Left ventricle myocardium inferior (tissue), 1 donor: ENCODE results near the gene SOX15. TPM values are rescaled to one million over a fixed set of nuclear protein-coding genes. Genes with fewer than 3 reads are reported as not detected.

Experiments used
- DNase-seq: peaks from one replicate; pipeline ENCODE4 v3.0.0-alpha.2; 2020
- H3K27ac ChIP-seq: fragments of 200-600 bp; replicated peaks from 2 replicates; pipeline ENCODE4 v1.8.0; 2021
- H3K27me3 ChIP-seq: fragments of 200-600 bp; 2 replicates; pipeline ENCODE4 v1.8.0; 2021; ENCODE audit warnings: low read depth
- H3K36me3 ChIP-seq: fragments of 200-600 bp; 2 replicates; pipeline ENCODE4 v1.8.0; 2021
- H3K4me1 ChIP-seq: fragments of 200-600 bp; 2 replicates; pipeline ENCODE4 v1.8.0; 2021
- H3K4me3 ChIP-seq: fragments of 200-600 bp; 2 replicates; pipeline ENCODE4 v1.8.0; 2021; ENCODE audit warnings: mild to moderate bottlenecking, moderate library complexity
- H3K9me3 ChIP-seq: fragments of 200-600 bp; replicated peaks from 2 replicates; pipeline ENCODE4 v1.8.0; 2021
- CTCF ChIP-seq: fragments of 200-600 bp; IDR thresholded peaks from 2 replicates; pipeline ENCODE4 v1.8.0; 2021; ENCODE audit warnings: antibody characterized with exemption, mild to moderate bottlenecking, borderline replicate concordance
- intact Hi-C: fragments of 100-400 bp; cut with micrococcal nuclease; formaldehyde crosslinking; loops from one replicate; pipeline ENCODE4 v1.11.0; 2022
- total RNA-seq: library from RNA; stranded (reverse); fragmentation: NEBNext Ultra II Directional; extraction: Animal tissue kit (Norgen Biotek cat#: 25700); gene quantifications from one replicate; pipeline ENCODE4 v1.2.1, GENCODE V29; 2021
- donor health status: DM: no; HTN: yes; CAD: no; lungs with severe emphysema.

Gene SOX15
- total RNA-seq, 1 donor from 2014 or later, result 1.9 TPM

- peaks cover 54% of the 10 kb centered on the region for H3K36me3 ChIP-seq
- H3K27ac ChIP-seq, result no peak overlapping the region
- no peaks in the 10 kb centered on the region for H3K27me3 ChIP-seq
- no peaks in the 10 kb centered on the region for H3K9me3 ChIP-seq
- no peak for TF ChIP-seq CTCF
- intact Hi-C loops, result no loop called here
- H3K4me3 ChIP-seq, result no peak overlapping the region
- H3K4me1 ChIP-seq, result peaks cover 90% of the 10 kb centered on the region
- DNase-seq, result no peak
Observed at GRCh38 chr17:7577327-7578199, 12.3 kb downstream of the SOX15 start.

GRCh38 chr17:7576432-7576937 is 13.4 kb downstream of the SOX15 start:
- no peak for TF ChIP-seq CTCF
- no peak for DNase-seq
- no peaks in the 10 kb centered on the region for H3K27me3 ChIP-seq
- H3K9me3 ChIP-seq, result no peaks in the 10 kb centered on the region
- peaks cover 54% of the 10 kb centered on the region for H3K36me3 ChIP-seq
- H3K4me3 ChIP-seq, result no peak overlapping the region
- H3K4me1 ChIP-seq, result peaks cover 88% of the 10 kb centered on the region
- H3K27ac ChIP-seq, result no peak overlapping the region
- intact Hi-C loops, result no loop called here

- H3K9me3 ChIP-seq, result no peaks in the 10 kb centered on the region
- H3K36me3 ChIP-seq, result peaks cover 59% of the 10 kb centered on the region
- DNase-seq, result no peak
- no peak overlapping the region for H3K4me3 ChIP-seq
- peaks cover 85% of the 10 kb centered on the region for H3K4me1 ChIP-seq
- H3K27me3 ChIP-seq, result no peaks in the 10 kb centered on the region
- intact Hi-C loops, result no loop called here
- no peak for TF ChIP-seq CTCF
- no peak overlapping the region for H3K27ac ChIP-seq
Observed at GRCh38 chr17:7575959-7576358, 13.9 kb downstream of the SOX15 start.

- H3K36me3 ChIP-seq, result peaks cover 64% of the 10 kb centered on the region
- H3K4me1 ChIP-seq, result peaks cover 80% of the 10 kb centered on the region
- TF ChIP-seq CTCF, result no peak
- intact Hi-C loops, result no loop called here
- H3K9me3 ChIP-seq, result no peaks in the 10 kb centered on the region
- peak overlapping the region; percentile 95 for H3K4me3 ChIP-seq
- H3K27ac ChIP-seq, result peak overlapping the region; percentile 19
- no peak for DNase-seq
- H3K27me3 ChIP-seq, result no peaks in the 10 kb centered on the region
Observed at GRCh38 chr17:7575481-7575883, 14.4 kb downstream of the SOX15 start.

- H3K27ac ChIP-seq, result peak overlapping the region; percentile 98
- no peak for DNase-seq
- H3K9me3 ChIP-seq, result no peaks in the 10 kb centered on the region
- no peak for TF ChIP-seq CTCF
- H3K4me3 ChIP-seq, result peak overlapping the region; percentile 95
- peaks cover 74% of the 10 kb centered on the region for H3K36me3 ChIP-seq
- no peaks in the 10 kb centered on the region for H3K27me3 ChIP-seq
- intact Hi-C loops, result no loop called here
- peaks cover 69% of the 10 kb centered on the region for H3K4me1 ChIP-seq
Observed at GRCh38 chr17:7574176-7574953, 15.5 kb downstream of the SOX15 start.
